Esophagus muscularis mucosa (tissue), 4 donors: ENCODE data around the gene HLCS. TPM values are rescaled to one million over a fixed set of nuclear protein-coding genes. Genes with fewer than 3 reads are reported as not detected.

Experiments used
- DNase-seq: peaks from one replicate; pipeline ENCODE4 v3.0.0-alpha.2; 2017; ENCODE audit errors: extremely low spot score
- H3K27ac ChIP-seq, 4 donors: fragments of 200-600 bp; sonication (generic); replicated peaks in 1 of 4; 1 replicate in 3 of 4; 2 replicates in 1 of 4; pipeline ENCODE4 v1.5.1; 2016 to 2019; ENCODE audit warnings: mild to moderate bottlenecking in 1 of 4
- H3K27me3 ChIP-seq, 4 donors: fragments of 200-600 bp; sonication (generic); one replicate each; pipeline versions ENCODE4 v1.5.1 to v1.6.0; 2016 to 2019
- H3K36me3 ChIP-seq, 4 donors: fragments of 200-600 bp; sonication (generic); one replicate each; pipeline ENCODE4 v1.5.1; 2016 to 2019
- H3K4me1 ChIP-seq, 4 donors: fragments of 200-600 bp; sonication (generic); one replicate each; pipeline ENCODE4 v1.5.1; 2016 to 2019
- H3K4me3 ChIP-seq, 4 donors: fragments of 200-600 bp; sonication (generic); 1 replicate in 2 of 4; 2 replicates in 2 of 4; pipeline ENCODE4 v1.5.1; 2016 to 2019; ENCODE audit warnings: mild to moderate bottlenecking in 4 of 4, moderate library complexity in 1 of 4
- H3K9me3 ChIP-seq, 4 donors: fragments of 200-600 bp; sonication (generic); 1 replicate in 3 of 4; 2 replicates in 1 of 4; pipeline ENCODE4 v1.5.1; 2016 to 2019
- EP300 ChIP-seq: sonication (generic); formaldehyde crosslinking; IDR thresholded peaks from one replicate; pipeline ENCODE4 v1.6.1; 2017; ENCODE audit warnings: antibody characterized with exemption
- POLR2A ChIP-seq: fragments of 450-650 bp; IDR thresholded peaks from one replicate; pipeline ENCODE4 v1.6.1; 2017; ENCODE audit warnings: antibody characterized with exemption, moderate library complexity, mild to moderate bottlenecking, low read depth
- POLR2AphosphoS5 ChIP-seq, 2 donors: sonication (generic); formaldehyde crosslinking; IDR thresholded peaks; one replicate each; pipeline ENCODE4 v1.6.1; 2017; ENCODE audit warnings: antibody characterized with exemption in 2 of 2
- WGBS: methylation state at CpG from one replicate; pipeline ENCODE4 v1.1.5; 2018; 5-methylcytosine and 5-hydroxymethylcytosine counted together
- intact Hi-C: fragments of 100-400 bp; cut with DNase I; formaldehyde crosslinking; loops from one replicate; pipeline ENCODE4 v1.15.1; 2023
- total RNA-seq, 4 donors: library from RNA; depleted of rRNA; stranded (reverse); fragments of >200 nt; gene quantifications; one replicate each; pipeline versions ENCODE4 v1.1.0 to v1.2.1, GENCODE V29; 2016
- TF ChIP-seq, protein P1 (sequence below), 3 experiments: fragments of 200-600 bp in 2 of 3; fragments of 450-650 bp in 1 of 3; sonication (generic) in 2 of 3; IDR thresholded peaks; one replicate each; pipeline ENCODE4 v1.5.1; 2017 to 2019; ENCODE audit warnings: antibody characterized with exemption in 3 of 3, mild to moderate bottlenecking in 2 of 3, moderate library complexity in 1 of 3

The HLCS gene
- total RNA-seq, 4 donors from 2014 or later: 15.9 to 25.3 (median 22.0) TPM

DNA sequence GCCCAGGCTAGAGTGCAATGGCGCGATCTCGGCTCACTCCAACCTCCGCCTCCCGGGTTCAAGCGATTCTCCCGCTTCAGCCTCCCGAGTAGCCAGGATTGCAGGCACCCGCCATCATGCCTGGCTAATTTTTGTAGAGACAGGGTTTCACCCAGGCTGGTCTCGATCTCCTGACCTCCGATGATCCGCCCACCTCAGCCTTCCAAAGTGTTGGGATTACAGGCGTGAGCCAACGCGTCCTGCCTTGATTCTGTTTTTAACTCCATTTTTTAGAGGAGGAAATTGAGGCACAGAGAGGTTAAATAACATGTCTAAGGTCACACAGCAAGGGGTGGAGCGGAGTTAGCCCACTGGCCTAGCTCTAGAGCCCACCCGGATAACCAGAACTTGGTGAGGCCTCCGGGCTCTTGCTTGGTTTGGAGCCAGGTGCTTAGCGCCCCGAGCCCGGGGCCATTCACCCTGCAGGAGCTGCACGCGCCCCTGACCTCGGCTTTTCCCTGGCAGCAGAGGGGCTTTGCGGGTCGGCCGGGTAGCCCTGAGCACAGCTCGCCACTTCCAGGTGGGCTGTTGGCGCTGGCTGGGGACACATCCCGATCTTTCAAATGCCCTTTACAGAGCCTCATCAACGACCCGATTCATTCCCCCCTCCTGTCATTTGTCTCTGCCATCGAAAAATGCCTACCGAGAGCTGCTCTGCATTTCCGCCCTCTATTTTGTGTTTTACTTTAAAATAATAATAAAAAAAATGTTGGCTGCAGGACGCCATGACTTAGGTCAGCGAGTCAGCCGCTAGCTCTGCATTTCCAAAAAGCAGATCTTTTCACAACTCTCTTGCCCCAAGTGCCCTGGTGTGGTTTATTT, 256.4 kb downstream of the HLCS start:
- H3K9me3 ChIP-seq: no peaks in the 10 kb centered on the region
- no peak for DNase-seq
- no peak overlapping the region for H3K27ac ChIP-seq
- peaks cover 0 to 100% (median 71%) of the 10 kb centered on the region in 4 donors for H3K27me3 ChIP-seq
- TF ChIP-seq, protein P1, sequence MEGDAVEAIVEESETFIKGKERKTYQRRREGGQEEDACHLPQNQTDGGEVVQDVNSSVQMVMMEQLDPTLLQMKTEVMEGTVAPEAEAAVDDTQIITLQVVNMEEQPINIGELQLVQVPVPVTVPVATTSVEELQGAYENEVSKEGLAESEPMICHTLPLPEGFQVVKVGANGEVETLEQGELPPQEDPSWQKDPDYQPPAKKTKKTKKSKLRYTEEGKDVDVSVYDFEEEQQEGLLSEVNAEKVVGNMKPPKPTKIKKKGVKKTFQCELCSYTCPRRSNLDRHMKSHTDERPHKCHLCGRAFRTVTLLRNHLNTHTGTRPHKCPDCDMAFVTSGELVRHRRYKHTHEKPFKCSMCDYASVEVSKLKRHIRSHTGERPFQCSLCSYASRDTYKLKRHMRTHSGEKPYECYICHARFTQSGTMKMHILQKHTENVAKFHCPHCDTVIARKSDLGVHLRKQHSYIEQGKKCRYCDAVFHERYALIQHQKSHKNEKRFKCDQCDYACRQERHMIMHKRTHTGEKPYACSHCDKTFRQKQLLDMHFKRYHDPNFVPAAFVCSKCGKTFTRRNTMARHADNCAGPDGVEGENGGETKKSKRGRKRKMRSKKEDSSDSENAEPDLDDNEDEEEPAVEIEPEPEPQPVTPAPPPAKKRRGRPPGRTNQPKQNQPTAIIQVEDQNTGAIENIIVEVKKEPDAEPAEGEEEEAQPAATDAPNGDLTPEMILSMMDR (IDR thresholded peaks at IDR 0.05): no peak
- no peak for TF ChIP-seq POLR2A
- no peak for TF ChIP-seq EP300
- TF ChIP-seq POLR2AphosphoS5 (IDR thresholded peaks at IDR 0.05): no peak
- no peaks in the 10 kb centered on the region for H3K36me3 ChIP-seq
- no peak overlapping the region for H3K4me3 ChIP-seq
- H3K4me1 ChIP-seq: peaks cover 29 to 58% (median 55%) of the 10 kb centered on the region in 4 donors
- intact Hi-C loops: no loop called here
- 10% methylated on average over 28 of the region's 38 CpGs for WGBS

DNA sequence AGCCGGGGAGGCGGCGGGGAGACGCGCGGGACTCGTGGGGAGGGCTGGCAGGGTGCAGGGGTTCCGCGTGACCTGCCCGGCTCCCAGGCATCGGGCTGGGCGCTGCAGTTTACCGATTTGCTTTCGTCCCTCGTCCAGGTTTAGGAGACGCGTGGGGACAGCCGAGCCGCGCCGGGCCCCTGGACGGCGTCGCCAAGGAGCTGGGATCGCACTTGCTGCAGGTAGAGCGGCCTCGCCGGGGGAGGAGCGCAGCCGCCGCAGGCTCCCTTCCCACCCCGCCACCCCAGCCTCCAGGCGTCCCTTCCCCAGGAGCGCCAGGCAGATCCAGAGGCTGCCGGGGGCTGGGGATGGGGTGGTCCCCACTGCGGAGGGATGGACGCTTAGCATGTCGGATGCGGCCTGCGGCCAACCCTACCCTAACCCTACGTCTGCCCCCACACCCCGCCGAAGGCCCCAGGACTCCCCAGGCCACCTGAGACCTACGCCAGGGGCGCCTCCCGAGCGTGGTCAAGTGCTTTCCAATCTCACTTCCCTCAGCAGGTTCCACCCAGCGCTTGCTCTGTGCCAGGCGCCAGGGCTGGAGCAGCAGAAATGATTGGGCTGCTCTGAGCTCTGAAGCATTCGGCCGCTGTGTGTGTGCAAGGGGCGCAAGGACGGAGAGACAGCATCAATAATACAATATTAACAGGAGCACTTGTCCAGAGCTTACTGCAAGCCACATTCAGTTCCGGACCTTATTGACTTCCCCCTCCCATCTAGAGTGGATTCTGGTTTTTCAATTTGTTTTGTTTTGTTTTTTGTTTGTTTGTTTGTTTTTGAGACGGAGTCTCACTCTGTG, 257.2 kb downstream of the HLCS start:
- no peak for TF ChIP-seq POLR2AphosphoS5 (IDR thresholded peaks at IDR 0.05)
- TF ChIP-seq, protein P1 (IDR thresholded peaks at IDR 0.05): no peak
- no peak for TF ChIP-seq EP300
- WGBS: 3% methylated on average over 37 of the region's 55 CpGs
- DNase-seq: no peak
- Histone ChIP-seq H3K4me1 (peaks cover 35 to 66% (median 63%) of the 10 kb centered on the region in 4 donors), H3K27me3 (peaks cover 0 to 100% (median 74%) of the 10 kb centered on the region in 4 donors), H3K36me3 (no peaks in the 10 kb centered on the region), H3K4me3 (peak overlapping the region; percentile 24 to 43 (median 34)), H3K27ac (no peak overlapping the region), H3K9me3 (no peaks in the 10 kb centered on the region)
- intact Hi-C loops: no loop called here

DNA sequence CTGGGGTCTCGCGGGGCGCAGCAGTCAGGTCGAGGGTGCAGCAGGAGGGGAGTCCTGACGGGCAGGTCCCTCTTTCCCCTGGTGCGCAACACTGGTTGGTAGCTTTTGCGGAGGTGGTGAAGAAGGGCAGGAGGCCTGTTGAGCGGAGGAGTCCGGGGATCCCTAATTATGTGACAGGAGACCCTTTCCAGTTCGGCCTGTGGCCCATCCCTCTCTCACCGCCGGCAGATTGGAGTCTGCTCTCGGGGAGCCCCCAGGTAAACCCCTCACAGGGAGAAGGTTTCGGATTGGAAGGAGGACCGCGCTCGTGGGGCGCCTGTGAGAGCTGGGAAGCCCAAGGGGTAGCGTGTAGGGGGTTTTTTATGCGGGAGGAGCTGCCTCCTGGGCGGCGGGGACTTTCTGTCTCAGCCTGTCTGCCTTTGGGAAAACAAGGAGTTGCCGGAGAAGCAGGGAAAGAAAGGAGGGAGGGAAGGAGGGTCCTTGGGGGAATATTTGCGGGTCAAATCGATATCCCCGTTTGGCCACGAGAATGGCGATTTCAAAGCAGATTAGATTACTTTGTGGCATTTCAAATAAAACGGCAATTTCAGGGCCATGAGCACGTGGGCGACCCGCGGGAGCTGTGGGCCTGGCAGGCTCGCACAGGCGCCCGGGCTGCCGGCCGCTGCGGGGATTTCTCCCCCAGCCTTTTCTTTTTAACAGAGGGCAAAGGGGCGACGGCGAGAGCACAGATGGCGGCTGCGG, 258.0 kb downstream of the HLCS start:
- Histone ChIP-seq H3K36me3 (no peaks in the 10 kb centered on the region), H3K27me3 (peaks cover 0 to 100% (median 77%) of the 10 kb centered on the region in 4 donors), H3K4me3 (peak overlapping the region; percentile 24 to 43 (median 34)), H3K4me1 (peaks cover 35 to 68% (median 64%) of the 10 kb centered on the region in 4 donors), H3K9me3 (no peaks in the 10 kb centered on the region), H3K27ac (no peak overlapping the region)
- TF ChIP-seq, protein P1 (IDR thresholded peaks at IDR 0.05): no peak
- no peak for TF ChIP-seq POLR2AphosphoS5 (IDR thresholded peaks at IDR 0.05)
- no peak for TF ChIP-seq POLR2A
- TF ChIP-seq EP300: no peak
- 3% methylated on average over 36 of the region's 44 CpGs for WGBS
- DNase-seq: no peak
- intact Hi-C loops: no loop called here

DNA sequence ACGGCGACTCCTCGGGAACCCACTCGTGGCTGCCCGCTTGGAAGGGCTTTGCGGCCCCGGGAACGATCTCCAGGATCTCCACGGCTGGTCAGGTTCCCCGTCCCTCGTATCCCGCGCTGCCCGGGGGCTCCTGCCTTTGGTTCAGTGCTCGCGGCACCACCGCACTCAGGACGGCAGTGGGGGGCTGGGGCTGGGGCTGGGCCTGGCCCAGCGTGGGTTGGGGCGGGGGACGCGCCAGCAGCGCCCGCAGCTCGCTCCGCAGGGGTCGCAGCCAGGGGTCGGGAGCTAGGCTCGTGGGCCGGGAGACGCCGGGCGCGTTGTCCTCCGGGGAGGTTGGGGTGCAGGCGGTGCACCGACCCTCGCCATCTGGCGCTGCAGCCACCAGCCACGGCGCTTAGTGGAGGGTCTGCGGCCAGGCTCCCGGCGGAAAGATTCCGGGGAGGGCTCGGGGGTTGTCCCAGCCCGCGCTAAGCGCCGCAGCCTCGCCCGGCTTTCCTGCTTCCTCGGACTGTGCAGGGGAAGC, 258.6 kb downstream of the HLCS start:
- H3K4me1 ChIP-seq: peaks cover 35 to 68% (median 64%) of the 10 kb centered on the region in 4 donors
- 3% methylated on average over 24 of the region's 53 CpGs for WGBS
- no peak for TF ChIP-seq POLR2A
- TF ChIP-seq, protein P1 (IDR thresholded peaks at IDR 0.05): no peak
- TF ChIP-seq EP300: no peak
- TF ChIP-seq POLR2AphosphoS5 (IDR thresholded peaks at IDR 0.05): no peak
- H3K27ac ChIP-seq: no peak overlapping the region
- H3K36me3 ChIP-seq: no peaks in the 10 kb centered on the region
- peak overlapping the region; percentile 24 to 43 (median 34) for H3K4me3 ChIP-seq
- no peaks in the 10 kb centered on the region for H3K9me3 ChIP-seq
- intact Hi-C loops: no loop called here
- no peak for DNase-seq
- peaks cover 0 to 100% (median 81%) of the 10 kb centered on the region in 4 donors for H3K27me3 ChIP-seq
